ENCODE results near the gene RREB1.

GRCh38 chr6:7106752-7107577 is 796 bp upstream of the RREB1 start:
- TF ChIP-seq POLR2AphosphoS5 (IDR thresholded peaks at IDR 0.05; ENCODE audit: low read depth, low read length) (no peak), POLR2A (IDR thresholded peaks at IDR 0.05; ENCODE audit: low read depth, low read length) (no peak; the same call in 1 of the 2 replicates), TAF1 (IDR thresholded peaks at IDR 0.05; ENCODE audit: low read depth, low read length) (no peak), SPI1 (IDR thresholded peaks at IDR 0.05; ENCODE audit: low read depth, low read length) (no peak)

Measured in GM12891 (cell line).